Head of caudate nucleus (tissue), 42 donors: Measurements from ENCODE around the gene RPRD1B.

Source experiments
- DNase-seq, 42 donors: peaks; one replicate each; pipeline versions ENCODE4 v3.0.0 to v3.0.0-alpha.2; 2020 to 2021; ENCODE audit warnings: mixed read lengths in 7 of 42
- intact Hi-C: fragments of 100-400 bp; cut with DNase I; formaldehyde crosslinking; loops from one replicate; pipeline ENCODE4 v1.15.0; 2022

Gene RPRD1B

DNA sequence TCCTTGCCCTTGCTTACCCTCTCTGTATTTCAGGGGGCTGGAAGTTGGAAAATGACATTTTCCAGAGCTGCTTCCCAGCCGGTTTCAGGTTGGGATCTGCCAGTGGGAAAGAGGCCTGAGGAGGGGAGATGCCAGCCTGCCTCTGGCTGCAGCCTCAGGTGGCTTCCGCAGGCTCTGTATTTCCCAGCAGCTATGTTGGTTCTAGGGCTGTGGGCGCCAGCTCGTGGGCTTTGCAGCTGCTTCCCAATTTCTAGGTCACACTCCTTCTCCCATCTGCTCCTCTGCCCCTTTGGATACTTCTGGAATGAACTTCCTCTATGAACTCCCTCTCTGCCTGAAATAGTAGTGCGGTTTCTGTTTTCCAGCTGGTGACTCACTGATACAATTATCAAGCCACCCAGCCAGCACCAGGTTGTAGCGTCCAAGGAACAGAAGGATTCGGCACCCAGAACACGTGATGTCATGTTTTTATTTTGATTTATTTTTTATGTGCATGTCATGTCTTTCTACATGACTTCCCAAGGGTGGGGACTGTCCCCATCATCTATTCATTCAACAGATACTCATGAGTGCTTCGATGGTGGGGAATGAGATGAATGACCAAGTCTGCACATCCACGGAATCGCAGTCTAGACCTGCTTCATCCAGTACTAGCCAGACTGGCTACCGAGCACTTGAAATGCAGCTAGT is 93.5 kb downstream of the RPRD1B start:
- intact Hi-C loops: no loop called here
- peak in 2 of 42 donors; percentile 5 to 21 for DNase-seq

DNA sequence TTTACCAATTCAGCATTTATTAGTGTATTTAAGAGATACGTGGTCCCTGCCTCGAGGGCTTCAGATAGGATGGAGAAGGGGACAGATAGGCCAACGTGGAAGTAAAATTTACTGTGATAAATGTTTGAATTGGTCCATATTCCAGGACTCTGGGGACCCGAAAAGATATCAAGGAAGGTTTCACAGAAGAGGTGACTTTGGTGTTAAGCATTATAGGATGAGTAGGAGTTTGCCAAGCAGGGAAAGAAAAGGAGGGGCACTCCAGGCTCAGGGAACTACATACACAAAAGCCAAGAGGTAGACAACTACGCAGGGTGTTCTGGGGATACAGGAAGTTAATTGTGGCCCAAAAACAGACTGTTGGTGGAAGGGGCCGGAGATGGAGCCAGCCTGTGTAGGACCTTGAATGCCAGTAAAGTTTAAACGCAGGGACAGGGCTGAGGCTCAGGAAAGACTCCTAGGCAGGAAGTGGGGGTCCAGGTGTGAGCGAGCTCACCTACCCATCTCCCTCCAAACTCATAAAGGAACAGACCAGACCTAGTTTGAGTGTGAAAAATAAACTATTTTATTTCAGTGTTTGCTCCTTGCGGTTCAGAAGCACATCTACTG is 94.5 kb downstream of the RPRD1B start:
- intact Hi-C loops: no loop called here
- DNase-seq: no peak

DNA sequence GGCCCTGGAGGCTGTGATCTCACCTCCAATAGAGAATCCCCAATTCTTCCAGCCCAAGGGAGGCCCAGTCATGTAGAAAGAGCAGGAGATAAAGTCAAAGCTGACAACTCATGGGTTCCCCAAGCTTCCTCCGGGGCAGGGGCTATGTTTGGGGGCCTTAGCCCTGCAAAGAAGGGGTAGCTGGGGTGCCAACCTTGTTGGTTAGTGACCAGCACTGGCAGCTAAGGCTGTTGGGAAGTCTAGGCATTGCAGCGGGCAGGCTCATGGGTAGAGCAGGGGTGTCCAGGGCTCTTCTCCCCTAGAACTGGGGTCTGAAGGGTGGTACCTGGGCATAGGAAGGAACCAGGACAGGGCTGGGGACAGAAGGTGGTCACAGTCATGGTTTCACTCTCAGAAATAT is 95.1 kb downstream of the RPRD1B start:
- intact Hi-C loops: no loop called here
- peak in 1 of 42 donors; percentile 8 for DNase-seq

DNA sequence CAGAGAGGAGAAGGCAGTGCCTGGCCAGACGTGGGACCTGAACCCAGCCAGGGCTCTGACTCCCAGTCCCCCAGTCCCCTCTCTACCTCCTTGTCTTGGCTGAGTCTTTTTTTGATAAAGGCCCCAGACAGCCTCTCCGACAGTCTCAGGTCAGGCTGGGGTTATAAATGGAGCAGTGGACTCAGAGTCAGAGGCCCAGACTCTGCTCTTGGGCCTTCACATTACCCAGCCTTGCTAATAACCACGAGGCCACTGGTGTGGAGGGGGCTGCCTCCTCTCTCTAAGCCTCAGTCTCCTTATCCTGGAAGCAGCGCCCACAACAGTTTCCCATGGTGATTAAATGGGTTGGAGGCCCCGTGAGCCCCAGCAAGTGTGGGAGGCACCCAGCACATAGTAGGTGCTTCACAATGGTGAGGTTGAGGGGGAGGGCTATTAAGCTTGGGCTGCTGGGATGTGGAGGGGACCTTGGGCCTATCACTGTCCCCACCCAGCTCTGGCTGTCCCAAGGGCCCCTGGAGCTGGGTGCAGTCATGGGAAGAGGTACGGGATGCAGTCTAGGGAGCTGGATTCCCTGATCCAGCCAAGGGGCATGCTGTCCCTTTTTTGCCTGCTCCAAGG is 95.8 kb downstream of the RPRD1B start:
- intact Hi-C loops: no loop called here
- DNase-seq: peak in 1 of 42 donors; percentile 5

DNA sequence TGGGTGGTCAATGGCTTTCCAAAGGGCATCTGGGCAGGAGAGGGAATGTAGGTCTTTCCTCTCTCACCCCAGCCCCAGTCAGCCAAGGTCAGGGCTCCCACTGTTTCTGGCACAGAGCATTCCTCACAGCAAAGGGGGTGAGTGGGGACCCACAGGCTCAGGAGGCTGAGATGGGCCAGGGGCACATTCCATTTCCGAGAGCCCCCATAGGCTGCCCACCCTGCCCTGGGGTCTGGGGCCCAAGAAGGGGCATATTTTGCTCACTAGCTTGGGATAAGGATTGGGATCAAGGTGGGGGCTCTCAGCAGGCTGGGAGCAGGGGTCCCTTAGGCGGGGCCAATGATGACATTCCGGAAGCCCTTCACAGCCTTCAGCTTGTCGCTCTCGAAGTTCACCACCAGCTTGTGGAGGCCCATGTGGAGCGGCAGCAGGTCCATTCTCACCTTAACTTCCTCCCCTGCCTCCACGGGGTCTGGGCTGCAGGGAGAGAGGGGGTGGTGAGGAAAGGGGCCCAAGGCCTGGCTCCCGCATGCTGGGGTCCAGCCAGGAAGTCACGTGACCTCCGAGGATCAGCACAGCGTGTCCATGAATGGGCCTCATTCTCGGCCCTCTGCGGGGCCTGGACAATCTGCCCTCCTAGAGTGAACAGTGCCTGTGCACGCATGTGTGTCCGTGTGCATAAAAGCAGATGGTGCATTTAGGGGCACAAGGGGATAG is 96.5 kb downstream of the RPRD1B start:
- intact Hi-C loops: no loop called here
- peak in 1 of 42 donors; percentile 13 for DNase-seq

DNA sequence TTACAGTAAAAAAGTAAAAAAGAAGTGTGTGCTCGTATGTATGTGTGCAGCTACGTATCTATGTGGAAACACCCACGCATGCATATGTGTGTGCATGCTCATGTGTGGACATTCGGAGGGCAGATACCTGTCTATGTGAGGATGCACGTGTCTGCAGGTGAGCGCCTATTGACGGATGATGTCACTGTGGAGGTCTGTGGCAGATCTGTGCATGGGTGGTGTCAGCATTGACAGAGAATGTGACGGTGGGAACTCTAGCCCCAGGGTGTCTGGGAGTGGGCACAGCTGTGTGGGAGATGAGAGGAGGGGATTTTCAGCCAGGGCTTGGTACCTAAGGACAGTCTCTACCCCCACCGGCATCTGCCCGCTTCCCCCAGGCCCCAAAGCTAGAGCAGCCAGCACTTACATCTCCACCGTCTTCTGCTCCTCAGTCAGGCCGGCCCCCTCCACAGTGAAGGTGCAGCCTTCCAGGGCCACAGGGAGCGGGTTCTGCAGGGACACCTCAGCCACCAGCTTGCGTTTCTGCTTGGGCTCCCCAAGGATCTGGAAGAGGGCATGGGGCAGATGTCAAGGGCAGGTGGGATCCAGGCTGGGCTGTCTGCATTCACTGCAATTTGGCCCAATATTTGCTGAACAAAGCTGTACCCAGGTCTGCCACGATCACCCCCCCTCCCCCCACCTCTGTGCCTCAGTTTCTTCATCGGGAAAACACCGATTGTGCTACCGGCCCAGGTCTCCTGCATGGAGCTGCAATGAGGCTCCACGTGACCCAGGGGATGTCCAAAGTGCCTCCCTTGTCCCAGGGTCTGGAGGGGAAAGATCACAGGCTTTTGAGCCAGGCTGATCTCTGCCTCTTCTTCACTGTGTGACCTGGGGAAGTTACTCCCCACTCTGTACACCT is 97.4 kb downstream of the RPRD1B start:
- intact Hi-C loops: no loop called here
- peak in 1 of 42 donors; percentile 10 for DNase-seq

DNA sequence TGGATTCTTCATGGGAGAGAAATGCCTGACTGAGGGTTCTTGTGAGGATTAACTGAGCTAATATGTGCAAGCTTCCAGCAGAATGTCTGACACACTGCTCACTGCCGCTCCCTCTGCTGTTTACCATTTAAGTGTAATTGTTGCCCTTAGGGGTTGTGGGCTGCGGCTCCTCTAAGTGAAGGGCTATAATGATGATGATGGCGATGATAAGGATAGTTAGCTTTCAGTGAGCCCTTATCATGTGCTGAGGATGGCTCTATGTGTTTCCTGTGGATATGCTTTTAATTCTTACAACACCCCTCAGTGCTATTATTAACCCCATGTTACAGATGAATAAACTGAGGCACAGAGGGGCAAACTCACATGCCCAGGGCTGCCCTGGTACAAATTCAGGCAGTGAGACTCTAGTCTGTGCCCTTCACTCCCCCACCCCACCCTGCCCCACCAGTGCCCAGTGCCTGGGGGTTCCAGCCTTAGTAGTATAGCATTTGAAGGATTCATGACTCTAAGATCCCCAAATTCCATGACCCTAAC is 98.1 kb downstream of the RPRD1B start:
- intact Hi-C loops: no loop called here
- peak in 1 of 42 donors; percentile 2 for DNase-seq

DNA sequence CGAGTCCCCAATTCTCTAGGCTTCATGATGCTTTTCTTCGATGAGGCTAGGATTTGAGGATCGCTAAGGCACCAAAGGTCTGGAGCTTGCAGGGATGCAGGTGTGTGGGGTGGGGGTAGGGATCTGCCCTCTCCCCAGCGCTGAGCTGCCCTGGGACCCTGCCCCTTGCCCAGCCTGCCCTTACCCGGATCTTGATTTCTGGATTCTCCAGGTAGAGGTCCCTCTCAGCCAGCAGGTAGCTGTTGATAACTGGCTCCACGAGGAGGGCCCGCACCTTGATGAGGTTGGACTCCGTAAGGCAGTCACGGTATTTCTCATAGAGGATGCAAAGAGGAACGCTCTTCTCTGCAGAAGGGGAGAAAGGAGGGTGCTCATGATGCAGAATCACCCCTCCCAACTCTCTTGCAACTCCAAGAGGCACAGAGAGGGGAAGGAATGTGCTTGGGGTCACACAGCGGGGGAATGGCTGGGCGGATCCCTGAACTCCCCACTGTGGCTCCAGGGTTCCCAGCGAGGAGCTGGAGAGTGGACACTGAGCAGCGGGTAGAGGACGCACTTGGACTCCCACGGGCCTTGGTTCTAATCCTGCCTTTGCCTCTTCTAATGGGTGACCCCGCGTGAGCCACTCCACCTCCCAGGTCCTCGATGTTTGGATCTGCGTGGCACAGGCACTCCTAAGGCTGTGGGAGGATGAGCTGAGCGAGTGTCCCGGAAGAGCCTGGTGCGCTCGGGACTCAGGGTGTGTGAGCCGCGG is 98.8 kb downstream of the RPRD1B start:
- DNase-seq: no peak
- intact Hi-C loops: no loop called here

DNA sequence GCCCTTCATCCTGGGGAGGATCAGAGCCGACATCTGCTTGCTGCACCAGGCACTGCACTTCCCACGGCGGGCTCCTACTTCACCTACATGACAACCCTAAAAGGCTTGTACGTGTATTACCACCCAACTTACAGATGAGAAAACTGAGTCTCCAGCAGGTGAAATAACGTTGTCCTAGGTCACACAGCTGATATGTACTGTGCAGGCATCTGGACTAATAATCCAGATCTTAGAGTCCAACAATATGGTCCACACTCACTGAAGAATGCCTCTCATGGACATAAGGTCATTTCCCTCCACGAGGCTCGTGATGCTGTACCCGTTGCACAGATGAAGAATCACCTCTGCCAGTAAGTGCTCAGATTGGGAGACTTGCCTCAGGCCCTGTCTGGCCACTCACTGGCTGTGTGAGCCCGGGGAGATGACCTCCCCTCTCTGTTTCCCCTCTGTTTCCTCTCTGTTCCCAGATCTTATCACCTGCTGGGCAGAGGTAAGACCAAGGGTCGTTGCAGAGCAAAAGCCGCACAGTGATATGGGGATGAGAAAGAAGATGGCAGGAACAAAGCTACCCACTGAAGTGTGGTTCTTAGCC is 99.5 kb downstream of the RPRD1B start:
- DNase-seq: no peak
- intact Hi-C loops: no loop called here

DNA sequence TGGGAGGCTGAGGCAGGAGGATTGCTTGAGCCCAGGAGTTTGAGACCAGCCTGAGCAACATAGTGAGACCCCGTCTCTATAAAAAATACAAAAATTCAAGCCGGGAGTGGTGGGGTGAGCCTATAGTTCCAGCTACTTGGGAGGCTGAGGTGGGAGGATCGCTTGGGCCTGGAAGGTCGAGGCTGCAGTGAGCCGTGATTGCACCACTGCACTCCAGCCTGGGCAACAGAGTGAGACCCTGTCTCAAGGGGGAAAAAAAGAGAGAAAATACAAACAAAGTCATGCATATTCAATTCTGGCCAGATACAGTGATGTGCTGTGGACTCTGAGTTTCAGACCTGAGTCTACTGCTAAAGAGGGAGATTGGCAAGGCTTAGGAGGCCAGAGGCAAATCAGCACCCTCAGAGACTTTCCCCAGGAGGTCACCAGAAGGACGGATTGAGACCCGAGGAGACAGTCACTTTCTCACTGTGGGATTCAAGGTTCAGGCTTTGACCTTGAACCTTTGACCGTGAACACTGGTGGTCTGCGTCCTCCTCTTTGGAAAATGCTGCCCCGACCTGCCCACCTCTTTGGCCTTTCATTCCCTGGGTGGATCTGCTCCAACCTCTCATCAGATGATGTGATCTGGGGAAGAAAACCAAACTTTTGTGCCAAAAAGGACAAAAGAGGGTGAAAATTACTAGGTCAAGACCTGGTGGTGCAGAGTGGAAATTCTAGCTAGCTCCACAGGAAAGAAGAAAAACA is 100.3 kb downstream of the RPRD1B start:
- no peak for DNase-seq
- intact Hi-C loops: no loop called here

DNA sequence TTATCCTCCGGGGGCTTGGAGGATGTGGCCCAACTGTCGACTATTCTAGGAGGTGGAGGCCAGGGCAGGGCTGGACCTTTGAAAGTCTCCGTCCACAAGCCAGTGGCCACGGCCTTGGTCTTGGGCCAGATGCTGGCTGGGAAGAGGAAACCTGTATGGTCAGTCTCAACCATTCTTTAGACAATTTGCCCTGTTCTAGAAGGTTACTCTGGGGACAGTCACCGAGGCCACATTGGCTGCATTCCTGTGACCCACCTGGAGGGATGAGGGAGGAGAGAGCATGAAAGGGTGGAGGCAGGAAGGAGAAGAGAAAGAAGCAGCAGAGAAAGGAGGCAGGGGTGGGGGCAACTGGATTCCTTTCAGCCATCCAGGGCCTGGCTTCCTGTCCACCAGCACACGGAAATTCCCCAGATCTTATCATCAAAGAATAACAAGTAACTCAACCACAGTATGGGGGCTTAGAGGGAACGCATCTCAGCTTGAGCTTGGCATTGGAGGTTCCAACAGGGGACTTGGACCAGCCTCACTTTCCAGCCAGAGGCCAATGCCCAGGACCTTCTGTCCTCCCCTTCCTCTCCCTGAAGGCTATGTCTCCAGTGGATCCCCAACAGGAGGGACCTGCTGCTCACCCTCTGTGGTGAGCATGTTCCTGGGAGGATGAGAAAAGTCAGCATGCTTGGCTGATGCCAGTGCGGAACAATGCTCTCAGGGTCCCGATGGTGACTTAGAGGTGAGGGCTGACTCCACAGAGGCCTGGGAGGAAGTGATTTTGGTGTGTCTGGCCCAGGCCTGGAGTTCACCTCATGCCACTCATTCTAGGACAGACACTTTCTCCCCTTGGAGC is 101.1 kb downstream of the RPRD1B start:
- intact Hi-C loops: no loop called here
- no peak for DNase-seq

DNA sequence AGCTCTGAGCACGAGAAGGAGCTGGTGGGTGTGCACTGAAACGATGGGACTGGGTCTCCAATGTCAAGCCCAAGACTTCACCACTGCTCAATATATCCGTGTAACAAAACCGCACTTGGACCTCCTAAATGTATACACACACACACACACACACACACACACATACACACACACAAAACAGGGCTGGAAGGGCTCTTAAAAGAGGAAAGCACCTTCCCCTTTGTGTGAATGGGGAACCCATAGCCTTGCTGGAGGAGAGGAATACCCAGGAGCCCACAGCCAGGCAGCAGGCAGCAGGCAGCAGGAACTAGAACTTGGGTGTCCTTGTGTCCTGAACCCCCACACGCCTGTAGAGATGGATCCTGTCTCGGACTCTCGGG is 101.7 kb downstream of the RPRD1B start:
- DNase-seq: no peak
- intact Hi-C loops: no loop called here

DNA sequence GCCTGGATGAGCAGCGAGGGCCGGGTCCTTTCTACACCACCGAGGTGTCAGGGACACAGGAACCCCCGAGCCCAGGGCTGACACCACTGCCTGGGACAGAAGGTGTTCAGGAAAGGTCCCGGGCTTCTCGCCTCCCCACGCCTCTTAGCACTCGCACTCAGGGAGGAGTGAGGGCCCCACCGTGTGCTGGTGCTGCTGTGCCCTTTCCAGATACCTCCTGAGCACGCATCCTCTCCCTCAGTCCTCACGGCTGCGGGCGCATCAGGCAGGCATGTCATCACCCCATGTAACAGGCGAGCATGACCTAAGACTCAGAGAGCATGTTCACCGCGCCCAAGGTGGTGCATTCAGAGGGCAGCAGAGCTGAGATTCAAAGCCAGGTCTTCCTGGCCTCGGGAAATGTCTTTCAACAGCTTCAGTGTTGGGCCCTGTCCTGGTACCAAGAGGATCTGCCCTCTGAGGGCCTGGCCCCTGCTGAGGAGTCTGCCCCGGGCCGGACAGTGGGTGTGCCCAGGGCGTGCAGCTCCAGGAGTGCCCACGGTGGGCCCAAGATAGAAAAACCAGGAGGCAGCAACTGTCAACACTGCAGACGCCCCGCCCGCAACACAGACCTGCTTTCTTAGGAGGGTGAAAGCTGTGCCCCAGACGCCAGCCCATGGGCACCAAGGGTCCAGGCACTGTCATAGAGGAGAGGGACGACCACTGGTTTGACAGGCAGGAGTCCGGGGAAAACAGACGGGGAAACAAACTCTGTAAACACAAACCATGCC is 102.3 kb downstream of the RPRD1B start:
- DNase-seq: no peak
- intact Hi-C loops: no loop called here

DNA sequence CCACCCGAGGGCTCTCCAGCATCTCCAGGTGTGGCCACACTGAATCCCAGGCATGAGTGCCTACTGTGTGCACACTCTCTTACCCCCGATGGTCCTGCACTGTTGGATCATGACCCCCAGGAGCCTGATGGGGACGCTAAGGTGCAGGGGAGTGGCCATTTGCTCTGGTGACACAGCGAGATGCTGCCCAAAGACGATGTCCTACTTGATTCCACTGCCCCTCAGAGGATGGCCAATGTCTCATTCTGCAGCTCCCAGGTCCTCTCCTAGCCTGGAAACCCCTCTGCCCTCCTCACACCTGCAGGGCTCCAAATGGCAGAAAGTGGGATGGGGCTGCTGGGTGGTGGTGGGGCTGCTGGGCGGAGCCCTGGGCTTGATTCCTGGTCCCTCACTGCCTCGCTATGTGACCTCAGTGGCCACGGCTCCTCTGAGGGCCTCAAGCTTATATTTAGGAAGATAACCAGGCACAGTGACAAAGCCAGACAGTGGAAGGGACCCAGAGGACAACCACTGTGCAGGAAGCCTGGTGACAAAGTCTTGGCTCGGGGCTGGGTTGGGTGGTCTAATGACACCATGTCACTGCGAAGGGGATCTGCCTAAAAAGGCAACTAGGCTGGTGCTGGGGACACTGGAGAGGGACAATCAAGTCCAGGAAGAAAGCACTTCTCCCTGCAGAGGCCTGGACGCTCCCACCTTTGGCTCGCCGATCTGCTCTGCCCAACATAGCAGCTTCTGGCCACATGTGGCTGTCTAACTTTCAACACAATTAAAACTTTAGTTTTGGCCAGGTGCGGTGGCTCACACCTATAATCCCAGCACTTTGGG is 103.1 kb downstream of the RPRD1B start:
- intact Hi-C loops: no loop called here
- no peak for DNase-seq
